Embryonic facial prominence (tissue), 1 donor: ENCODE measurements around the gene ABCG4.
A peak's percentile ranks its signal among the peaks of the same experiment; 100 is the strongest.
"Not testable (repeated sequence)": the region's sequence is repeated elsewhere in the genome, so short reads cannot be mapped to it uniquely, and the experiment has no call there.

Experiments used
- DNase-seq: peaks from one replicate; pipeline ENCODE4 v3.0.0-alpha.2; 2016; ENCODE audit errors: extremely low spot score

Gene ABCG4

GRCh38 chr11:119149018-119149785 lies at the start of gene ABCG4:
ABCG4 (plus strand) TSS chr11:119149052; CDS start chr11:119149966, 914 bp downstream.
- no peak for DNase-seq

- DNase-seq, result no peak
Observed at GRCh38 chr11:119099711-119100110, 49.1 kb upstream of the ABCG4 start.

GRCh38 chr11:119100246-119100970 lies 48.4 kb upstream of the ABCG4 start:
- DNase-seq, result no peak

- no peak for DNase-seq
Observed at GRCh38 chr11:119100994-119101758, 47.7 kb upstream of the ABCG4 start.

GRCh38 chr11:119101759-119102423 lies 47.0 kb upstream of the ABCG4 start, which contains the start of gene DPAGT1:
DPAGT1 (minus strand) TSS chr11:119101853; CDS start chr11:119101655, 198 bp downstream.
- DNase-seq, result peak; percentile 94

GRCh38 chr11:119103161-119103664 lies 45.6 kb upstream of the ABCG4 start:
- DNase-seq, result not testable (repeated sequence)

GRCh38 chr11:119103793-119104192 lies 45.1 kb upstream of the ABCG4 start:
- DNase-seq, result no peak

GRCh38 chr11:119106564-119107537 lies 42.0 kb upstream of the ABCG4 start, which contains the start of gene C2CD2L:
C2CD2L (plus strand) TSS chr11:119107344; CDS start chr11:119107742, 398 bp downstream.
- DNase-seq, result peak; percentile 71

- DNase-seq, result no peak
Observed at GRCh38 chr11:119107538-119108145, 41.2 kb upstream of the ABCG4 start.

GRCh38 chr11:119108146-119108856 lies 40.6 kb upstream of the ABCG4 start:
- no peak for DNase-seq

- DNase-seq, result no peak
Observed at GRCh38 chr11:119108857-119109221, 40.0 kb upstream of the ABCG4 start.

GRCh38 chr11:119109843-119110242 lies 39.0 kb upstream of the ABCG4 start:
- no peak for DNase-seq

GRCh38 chr11:119110439-119110838 lies 38.4 kb upstream of the ABCG4 start:
- no peak for DNase-seq

GRCh38 chr11:119111361-119111925 lies 37.4 kb upstream of the ABCG4 start:
- DNase-seq, result no peak

- DNase-seq, result no peak
Observed at GRCh38 chr11:119112314-119113020, 36.4 kb upstream of the ABCG4 start.

- DNase-seq, result no peak
Observed at GRCh38 chr11:119113716-119114115, 35.1 kb upstream of the ABCG4 start.

- DNase-seq, result no peak
Observed at GRCh38 chr11:119114351-119114750, 34.5 kb upstream of the ABCG4 start.
